SK-N-SH (cell line): ENCODE measurements around the gene EEFSEC. TPM values are rescaled to one million over a fixed set of nuclear protein-coding genes. Genes with fewer than 3 reads are reported as not detected.

Source experiments
- CTCF ChIA-PET: fragments of 300-600, 350-600 bp; formaldehyde crosslinking; extraction: SDS; loops from one replicate; lab custom pipeline; 2021; lab: Yijun Ruan, JAX
- POLR2A ChIA-PET: fragments of 350-600 bp; sonication (Branson Sonifier 250); formaldehyde crosslinking; extraction: SDS; loops from one replicate; lab custom pipeline; 2020; ENCODE audit warnings: antibody characterized with exemption, inconsistent platforms; lab: Yijun Ruan, JAX
- DNase-seq: peaks from one replicate; pipeline ENCODE4 v3.0.0; 2012
- H2AFZ ChIP-seq: fragments of 200-600 bp; sonication (generic); 2 replicates; pipeline ENCODE4 v1.8.1; 2016; ENCODE audit warnings: antibody characterized with exemption, mild to moderate bottlenecking, low read depth
- H3F3A ChIP-seq: fragments of 200-600 bp; sonication (generic); replicated peaks from 2 replicates; pipeline ENCODE3; 2016; ENCODE audit warnings: antibody characterized with exemption, mild to moderate bottlenecking; ENCODE audit not compliant: insufficient read depth
- H3K27ac ChIP-seq, 2 experiments: fragments of 200-500 bp in 1 of 2; fragments of 200-600 bp in 1 of 2; sonication (Bioruptor generic) in 1 of 2; sonication (generic), shearing (Covaris generic) in 1 of 2; 2 replicates each; pipeline versions ENCODE4 v1.5.1 to v1.6.1; 2014 to 2016; ENCODE audit warnings: low read depth in 2 of 2, inconsistent platforms in 1 of 2, low read length in 1 of 2, mild to moderate bottlenecking in 1 of 2, mixed read lengths in 1 of 2
- H3K27me3 ChIP-seq: fragments of 200-600 bp; sonication (generic), shearing (Covaris generic); 2 replicates; pipeline ENCODE4 v1.6.1; 2016; ENCODE audit warnings: mixed run types; ENCODE audit not compliant: insufficient read depth
- H3K36me3 ChIP-seq, 2 experiments: fragments of 200-500 bp in 1 of 2; fragments of 200-600 bp in 1 of 2; sonication (Bioruptor generic) in 1 of 2; sonication (generic) in 1 of 2; replicated peaks in 1 of 2; 2 replicates each; pipeline versions ENCODE3 to v1.5.1; 2014 to 2016; ENCODE audit warnings: low read length in 1 of 2, mild to moderate bottlenecking in 1 of 2; ENCODE audit not compliant: insufficient read depth in 2 of 2, control insufficient read depth in 1 of 2
- H3K4me1 ChIP-seq, 2 experiments: fragments of 200-500 bp in 1 of 2; fragments of 200-600 bp in 1 of 2; sonication (Bioruptor generic) in 1 of 2; sonication (generic), shearing (Covaris generic) in 1 of 2; 2 replicates each; pipeline versions ENCODE4 v1.5.1 to v1.6.1; 2014 to 2016; ENCODE audit warnings: low read depth in 1 of 2, low read length in 1 of 2, mixed run types in 1 of 2; ENCODE audit not compliant: insufficient read depth in 2 of 2, control insufficient read depth in 1 of 2
- H3K4me2 ChIP-seq: fragments of 200-600 bp; sonication (generic), shearing (Covaris generic); 2 replicates; pipeline ENCODE4 v1.6.1; 2017; ENCODE audit warnings: mixed run types
- H3K4me3 ChIP-seq, 2 experiments: fragments of 200-500 bp in 1 of 2; fragments of 200-600 bp in 1 of 2; sonication (Bioruptor generic) in 1 of 2; sonication (generic), shearing (Covaris generic) in 1 of 2; 2 replicates each; pipeline versions ENCODE4 v1.5.1 to v1.8.1; 2014 to 2016; ENCODE audit warnings: low read depth in 2 of 2, inconsistent platforms in 1 of 2, low read length in 1 of 2, mild to moderate bottlenecking in 1 of 2, mixed read lengths in 1 of 2, moderate library complexity in 1 of 2
- H3K79me2 ChIP-seq: fragments of 200-600 bp; sonication (generic); 2 replicates; pipeline ENCODE4 v1.8.1; 2017; ENCODE audit warnings: mild to moderate bottlenecking; ENCODE audit not compliant: insufficient read depth
- H3K9ac ChIP-seq: fragments of 200-600 bp; sonication (generic); 2 replicates; pipeline ENCODE4 v1.6.1; 2017; ENCODE audit warnings: mixed run types
- H3K9me2 ChIP-seq: fragments of 200-600 bp; sonication (generic); 2 replicates; pipeline ENCODE4 v1.6.1; 2017; ENCODE audit warnings: mixed run types
- H3K9me3 ChIP-seq: fragments of 200-600 bp; sonication (generic); 2 replicates; pipeline ENCODE4 v1.6.1; 2017; ENCODE audit warnings: mixed run types, mild to moderate bottlenecking, moderate library complexity
- H4K20me1 ChIP-seq: fragments of 200-600 bp; sonication (generic); 2 replicates; pipeline ENCODE4 v1.6.1; 2017; ENCODE audit warnings: mild to moderate bottlenecking, mixed run types; ENCODE audit not compliant: insufficient read depth
- CHD2 ChIP-seq: fragments of 150-350 bp; IDR thresholded peaks from 2 replicates; pipeline ENCODE4 v1.6.1; 2018; ENCODE audit warnings: low read length; ENCODE audit not compliant: partially characterized antibody
- ELF1 ChIP-seq: IDR thresholded peaks from 2 replicates; pipeline ENCODE4 v1.4.0; 2012
- EP300 ChIP-seq, 2 experiments: IDR thresholded peaks; 2 replicates each; pipeline versions ENCODE4 v1.4.0 to v1.6.1; 2012; ENCODE audit warnings: borderline replicate concordance in 1 of 2, low read depth in 1 of 2, low read length in 1 of 2
- FOSL2 ChIP-seq: IDR thresholded peaks from 2 replicates; pipeline ENCODE4 v1.4.0; 2012; ENCODE audit warnings: low read depth, mild to moderate bottlenecking, moderate library complexity, borderline replicate concordance
- FOXM1 ChIP-seq: IDR thresholded peaks from 2 replicates; pipeline ENCODE4 v1.4.0; 2012; ENCODE audit warnings: low read depth, mild to moderate bottlenecking
- GATA2 ChIP-seq: sonication (generic); formaldehyde crosslinking; IDR thresholded peaks from 2 replicates; pipeline ENCODE4 v1.5.0; 2020; ENCODE audit warnings: mild to moderate bottlenecking, missing genetic modification reagents
- JUND ChIP-seq: IDR thresholded peaks from 2 replicates; pipeline ENCODE4 v1.4.0; 2012
- MEF2A ChIP-seq: IDR thresholded peaks from 2 replicates; pipeline ENCODE4 v1.4.0; 2012; ENCODE audit warnings: low read depth, borderline replicate concordance
- MXI1 ChIP-seq: IDR thresholded peaks from 2 replicates; pipeline ENCODE4 v1.6.1; 2012; ENCODE audit warnings: mild to moderate bottlenecking, low read depth, low read length, improper control_type of control experiment
- NFIC ChIP-seq: IDR thresholded peaks from 2 replicates; pipeline ENCODE4 v1.4.0; 2012; ENCODE audit warnings: borderline replicate concordance
- NRF1 ChIP-seq: IDR thresholded peaks from 2 replicates; pipeline ENCODE4 v1.6.1; 2012; ENCODE audit warnings: low read depth, mild to moderate bottlenecking, low read length
- POLR2AphosphoS5 ChIP-seq: IDR thresholded peaks from 2 replicates; pipeline ENCODE4 v1.6.1; 2012; ENCODE audit warnings: low read depth, low read length
- RAD21 ChIP-seq: IDR thresholded peaks from 2 replicates; pipeline ENCODE4 v1.6.1; 2012; ENCODE audit warnings: mild to moderate bottlenecking, low read length
- RCOR1 ChIP-seq: fragments of 150-350 bp; IDR thresholded peaks from 2 replicates; pipeline ENCODE4 v1.6.1; 2017; ENCODE audit warnings: antibody characterized with exemption, low read length
- RFX5 ChIP-seq: IDR thresholded peaks from 2 replicates; pipeline ENCODE4 v1.6.1; 2012; ENCODE audit warnings: mild to moderate bottlenecking, improper control_type of control experiment, low read length
- RXRA ChIP-seq: IDR thresholded peaks from 2 replicates; pipeline ENCODE4 v1.4.0; 2012; ENCODE audit warnings: low read depth, mild to moderate bottlenecking, borderline replicate concordance
- SIN3A ChIP-seq: IDR thresholded peaks from 2 replicates; pipeline ENCODE4 v1.6.1; 2012; ENCODE audit warnings: low read depth, mild to moderate bottlenecking, low read length, moderate library complexity, borderline replicate concordance
- TCF12 ChIP-seq: IDR thresholded peaks from 2 replicates; pipeline ENCODE4 v1.4.0; 2012
- TEAD4 ChIP-seq: IDR thresholded peaks from 2 replicates; pipeline ENCODE4 v1.4.0; 2012; ENCODE audit warnings: mild to moderate bottlenecking, borderline replicate concordance; ENCODE audit not compliant: insufficient read depth
- YY1 ChIP-seq: IDR thresholded peaks from 2 replicates; pipeline ENCODE4 v1.4.0; 2012; ENCODE audit warnings: low read depth, mild to moderate bottlenecking
- WGBS: methylation state at CpG from one replicate; pipeline ENCODE4 v1.1.6; 2017; ENCODE audit warnings: low lambda C conversion rate; 5-methylcytosine and 5-hydroxymethylcytosine counted together
- polyA plus RNA-seq, 3 experiments: library from polyadenylated mRNA; depleted of rRNA; stranded (reverse); fragments of >200 nt; gene quantifications; 2 replicates each; pipeline ENCODE4 v1.2.3, GENCODE V29; 2012
- TF ChIP-seq, protein P1 (sequence below): IDR thresholded peaks from 2 replicates; pipeline ENCODE4 v1.4.0; 2012; ENCODE audit warnings: low read depth, borderline replicate concordance
- TF ChIP-seq, protein P2 (sequence below): fragments of 150-350 bp; IDR thresholded peaks from 2 replicates; pipeline ENCODE4 v1.6.1; 2017; ENCODE audit warnings: antibody characterized with exemption, low read length, low read depth, borderline replicate concordance
- TF ChIP-seq, protein P3 (sequence below): IDR thresholded peaks from 2 replicates; pipeline ENCODE4; 2012
- TF ChIP-seq, protein P4 (sequence below): IDR thresholded peaks from 2 replicates; pipeline ENCODE4 v1.4.0; 2012; ENCODE audit warnings: low read depth

The EEFSEC gene
- polyA plus RNA-seq, 1 of the 3 experiments (the other 2 are of a cell fraction), result 12.4 TPM

DNA sequence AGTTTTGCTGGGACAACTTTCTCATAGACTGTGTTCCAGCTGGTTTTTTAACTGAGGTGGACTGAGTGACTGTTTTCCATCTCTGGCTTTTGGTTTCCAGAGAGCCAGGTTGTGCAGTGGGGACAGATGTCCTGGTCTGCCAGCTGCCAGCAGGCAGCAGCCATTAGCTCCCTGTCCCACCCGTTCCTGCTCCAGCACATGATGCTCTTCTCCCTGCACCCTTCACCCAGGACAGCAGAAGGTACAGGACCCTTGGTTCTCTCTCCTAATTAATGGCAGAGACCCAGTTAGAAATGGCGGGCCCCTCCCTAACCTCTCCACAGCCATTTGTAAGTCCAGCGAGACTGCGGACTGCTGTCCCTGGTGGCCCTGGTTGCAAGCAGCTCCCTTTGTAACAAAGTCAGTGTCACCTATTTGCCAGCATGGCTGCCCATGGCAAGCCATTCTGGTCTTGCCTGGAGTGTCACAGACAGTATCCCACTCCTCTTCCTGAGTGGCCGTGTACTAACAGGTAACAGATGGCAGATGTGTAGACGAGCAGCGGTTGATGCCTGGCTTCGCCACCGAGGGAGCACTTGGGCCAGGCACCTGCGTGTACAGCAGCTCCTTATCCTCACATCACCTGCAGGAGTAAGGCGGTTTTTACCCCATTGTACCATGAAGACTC is 165.1 kb downstream of the EEFSEC start:
- ChIA-PET CTCF (interaction anchor here (0.7 to 5.3 kb wide), 20 partner anchors 10 to 266 kb away, joined by 3 to 35 read pairs (median 4); no protein-coding TSS in a partner anchor), POLR2A (interaction anchor here (0.7 to 1.9 kb wide), 7 partner anchors 23 to 179 kb away, joined by 3 to 8 read pairs (median 3); no protein-coding TSS in a partner anchor)
- Histone ChIP-seq H2AFZ (no peak overlapping the region), H4K20me1 (no peaks in the 10 kb centered on the region), H3F3A (no peaks in the 10 kb centered on the region), H3K9me3 (no peaks in the 10 kb centered on the region), H3K9me2 (no peaks in the 10 kb centered on the region), H3K36me3 (peaks cover 0 to 2% of the 10 kb centered on the region in 2 experiments), H3K4me3 (no peak overlapping the region), H3K27ac (peak overlapping the region in 1 of 2 experiments; percentile 98; a peak in 2 of 4 replicates), H3K79me2 (no peaks in the 10 kb centered on the region), H3K9ac (no peak overlapping the region), H3K27me3 (no peaks in the 10 kb centered on the region), H3K4me2 (no peak overlapping the region), H3K4me1 (peaks cover 0 to 77% of the 10 kb centered on the region in 2 experiments; a peak in 2 of 4 replicates)
- peak; percentile 53 for DNase-seq
- WGBS, result 92% methylated on average over 9 of the region's 11 CpGs
- no peak for TF ChIP-seq NFIC
- TF ChIP-seq, protein P1, sequence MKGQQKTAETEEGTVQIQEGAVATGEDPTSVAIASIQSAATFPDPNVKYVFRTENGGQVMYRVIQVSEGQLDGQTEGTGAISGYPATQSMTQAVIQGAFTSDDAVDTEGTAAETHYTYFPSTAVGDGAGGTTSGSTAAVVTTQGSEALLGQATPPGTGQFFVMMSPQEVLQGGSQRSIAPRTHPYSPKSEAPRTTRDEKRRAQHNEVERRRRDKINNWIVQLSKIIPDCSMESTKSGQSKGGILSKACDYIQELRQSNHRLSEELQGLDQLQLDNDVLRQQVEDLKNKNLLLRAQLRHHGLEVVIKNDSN, result no peak
- TF ChIP-seq JUND, result no peak
- TF ChIP-seq ELF1, result no peak
- no peak for TF ChIP-seq CHD2
- TF ChIP-seq, protein P2, sequence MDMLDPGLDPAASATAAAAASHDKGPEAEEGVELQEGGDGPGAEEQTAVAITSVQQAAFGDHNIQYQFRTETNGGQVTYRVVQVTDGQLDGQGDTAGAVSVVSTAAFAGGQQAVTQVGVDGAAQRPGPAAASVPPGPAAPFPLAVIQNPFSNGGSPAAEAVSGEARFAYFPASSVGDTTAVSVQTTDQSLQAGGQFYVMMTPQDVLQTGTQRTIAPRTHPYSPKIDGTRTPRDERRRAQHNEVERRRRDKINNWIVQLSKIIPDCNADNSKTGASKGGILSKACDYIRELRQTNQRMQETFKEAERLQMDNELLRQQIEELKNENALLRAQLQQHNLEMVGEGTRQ, result no peak
- 0 out of 4 replicates have a peak, but pooled peaks of 1 of the 2 experiments have one; percentile 7 for TF ChIP-seq EP300 (IDR thresholded peaks at IDR 0.05; ENCODE audit: borderline replicate concordance in 1 of 2, low read depth in 1 of 2, low read length in 1 of 2)
- TF ChIP-seq MXI1, result 0 out of 2 replicates have a peak, but pooled peaks have one; percentile 1
- TF ChIP-seq, protein P3, sequence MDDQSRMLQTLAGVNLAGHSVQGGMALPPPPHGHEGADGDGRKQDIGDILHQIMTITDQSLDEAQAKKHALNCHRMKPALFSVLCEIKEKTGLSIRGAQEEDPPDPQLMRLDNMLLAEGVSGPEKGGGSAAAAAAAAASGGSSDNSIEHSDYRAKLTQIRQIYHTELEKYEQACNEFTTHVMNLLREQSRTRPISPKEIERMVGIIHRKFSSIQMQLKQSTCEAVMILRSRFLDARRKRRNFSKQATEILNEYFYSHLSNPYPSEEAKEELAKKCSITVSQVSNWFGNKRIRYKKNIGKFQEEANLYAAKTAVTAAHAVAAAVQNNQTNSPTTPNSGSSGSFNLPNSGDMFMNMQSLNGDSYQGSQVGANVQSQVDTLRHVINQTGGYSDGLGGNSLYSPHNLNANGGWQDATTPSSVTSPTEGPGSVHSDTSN, result no peak

DNA sequence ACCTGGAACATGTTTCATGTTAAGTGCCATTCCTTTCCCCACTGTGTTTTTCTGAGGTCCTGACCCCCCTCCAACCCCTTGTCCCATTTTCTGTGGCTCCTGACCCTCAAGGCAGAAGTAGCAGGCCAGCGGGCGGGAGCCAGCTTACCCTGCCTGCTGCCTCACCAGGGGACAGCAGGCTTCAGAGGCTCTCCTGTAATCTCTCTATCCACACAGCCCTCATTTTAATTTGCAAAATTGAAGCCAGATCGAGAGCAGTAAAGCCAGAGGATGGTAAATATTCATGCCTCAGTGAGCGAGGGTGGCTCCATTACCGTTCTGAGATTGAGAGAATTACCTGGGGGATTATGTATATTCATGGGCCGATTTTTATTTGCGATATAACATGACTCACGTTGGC is 165.8 kb downstream of the EEFSEC start:
- whole genome bisulfite sequencing, result 76% methylated on average over 8 of the region's 8 CpGs
- no peak overlapping the region for H3K4me3 ChIP-seq
- H3K4me2 ChIP-seq, result no peak overlapping the region
- no peaks in the 10 kb centered on the region for H3K79me2 ChIP-seq
- H3K9me2 ChIP-seq, result no peaks in the 10 kb centered on the region
- ChIA-PET POLR2A (interaction anchor here (1.4 to 1.9 kb wide), 3 partner anchors 74 to 178 kb away, joined by 3 to 5 read pairs (median 5); no protein-coding TSS in a partner anchor), CTCF (interaction anchor here (0.7 to 5.3 kb wide), 14 partner anchors 11 to 177 kb away, joined by 3 to 35 read pairs (median 3); no protein-coding TSS in a partner anchor)
- H3K27me3 ChIP-seq, result no peaks in the 10 kb centered on the region
- H3K36me3 ChIP-seq, result peaks cover 0 to 2% of the 10 kb centered on the region in 2 experiments
- no peaks in the 10 kb centered on the region for H3F3A ChIP-seq
- no peaks in the 10 kb centered on the region for H3K9me3 ChIP-seq
- H3K9ac ChIP-seq, result no peak overlapping the region
- DNase-seq, result peak; percentile 80
- H2AFZ ChIP-seq, result no peak overlapping the region
- peak overlapping the region in 1 of 2 experiments; percentile 98; a peak in 2 of 4 replicates for H3K27ac ChIP-seq
- H4K20me1 ChIP-seq, result no peaks in the 10 kb centered on the region
- H3K4me1 ChIP-seq, result peaks cover 0 to 80% of the 10 kb centered on the region in 2 experiments; a peak in 2 of 4 replicates
- TF ChIP-seq FOXM1 (no peak), RAD21 (peak; percentile 46), NRF1 (no peak), FOSL2 (no peak), MXI1 (peak; percentile 46; the same call in 1 of the 2 replicates), ELF1 (no peak), RCOR1 (0 out of 2 replicates have a peak, but pooled peaks have one; percentile 72), RXRA (no peak), TEAD4 (no peak), SIN3A (no peak), TCF12 (no peak), GATA2 (CRISPR knock-in tag) (peak; percentile 86), RFX5 (no peak), NFIC (no peak), EP300 (IDR thresholded peaks at IDR 0.05; ENCODE audit: borderline replicate concordance in 1 of 2, low read depth in 1 of 2, low read length in 1 of 2) (peak in 1 of 2 experiments; percentile 92; a peak in 2 of 4 replicates), POLR2AphosphoS5 (no peak), YY1 (no peak), MEF2A (no peak)
- TF ChIP-seq, protein P1, result no peak
- TF ChIP-seq, protein P4, sequence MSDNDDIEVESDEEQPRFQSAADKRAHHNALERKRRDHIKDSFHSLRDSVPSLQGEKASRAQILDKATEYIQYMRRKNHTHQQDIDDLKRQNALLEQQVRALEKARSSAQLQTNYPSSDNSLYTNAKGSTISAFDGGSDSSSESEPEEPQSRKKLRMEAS, result no peak
